GM19452 (cell line): ENCODE measurements around the gene STRN.

ENCODE experiments used
- ATAC-seq: cut with Tn5 transposase; IDR thresholded peaks from one replicate; pipeline ENCODE4 v1.9.1; 2021; ENCODE audit not compliant: unreplicated experiment

STRN gene

DNA sequence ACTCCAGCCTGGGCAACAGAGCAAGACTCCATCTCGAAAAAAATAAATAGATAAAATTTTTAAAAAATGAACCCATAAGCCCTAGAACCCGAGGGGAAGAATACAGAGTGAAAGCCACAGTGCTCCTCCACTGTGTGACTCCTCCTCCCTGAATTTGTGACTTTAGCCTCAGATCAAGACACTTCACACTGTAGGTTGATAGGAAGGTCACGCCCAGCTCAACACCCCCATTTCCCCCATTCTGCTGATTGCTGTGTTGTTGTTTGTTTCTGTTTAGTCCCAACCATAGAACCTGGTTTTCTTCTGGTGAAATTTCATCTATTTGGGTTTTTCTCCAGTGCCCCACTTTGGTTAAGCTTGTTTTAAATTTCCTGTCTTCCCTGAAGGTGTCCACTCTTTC lies 167.6 kb downstream of the STRN start:
- no peak for ATAC-seq

DNA sequence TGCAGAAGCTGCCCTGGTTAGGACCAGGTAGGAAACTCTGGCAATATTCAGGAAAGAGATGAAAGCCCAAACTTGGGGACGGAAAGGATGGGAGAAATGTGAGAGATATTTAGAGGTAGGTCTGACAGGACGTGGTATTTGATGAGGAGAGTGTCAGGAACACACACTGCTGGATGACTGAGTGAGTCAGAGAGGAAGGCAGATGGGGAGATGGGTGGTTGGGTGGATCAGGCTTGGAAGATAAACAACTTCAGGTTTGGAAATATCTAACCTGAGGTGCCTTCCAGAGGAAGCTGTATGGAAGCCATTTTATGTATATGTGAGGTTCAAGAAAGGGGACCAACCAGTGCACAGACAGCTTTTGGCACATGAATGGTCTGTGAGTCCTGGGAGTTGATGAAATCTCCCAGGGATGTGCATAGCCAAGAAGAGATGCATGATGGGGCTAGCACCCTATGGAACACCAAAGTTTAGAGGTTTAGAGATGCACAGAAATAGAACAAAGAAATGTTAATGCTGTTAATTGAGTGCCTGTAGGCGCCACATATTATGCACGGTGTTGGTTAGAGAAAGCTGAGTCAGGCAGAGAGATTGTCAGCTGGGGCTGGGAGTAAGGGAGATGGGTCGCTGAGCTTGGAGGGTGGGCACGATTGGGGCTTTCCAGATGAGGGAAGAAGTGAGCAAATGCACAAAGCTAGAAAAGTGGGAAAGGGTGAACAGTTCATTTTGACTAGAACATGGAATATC lies 168.8 kb downstream of the STRN start:
- no peak for ATAC-seq
